Activated CD8-positive, alpha-beta memory T cell treated with anti-CD3 and anti-CD28 coated beads, Interleukin-2, amount 50 U/mL, for 24 hours (primary cell): ENCODE measurements around the gene CSMD2.

Source experiments
- DNase-seq: peaks from one replicate; pipeline ENCODE4 v3.0.0-alpha.2; 2020; ENCODE audit errors: extremely low read depth

CSMD2 gene

DNA sequence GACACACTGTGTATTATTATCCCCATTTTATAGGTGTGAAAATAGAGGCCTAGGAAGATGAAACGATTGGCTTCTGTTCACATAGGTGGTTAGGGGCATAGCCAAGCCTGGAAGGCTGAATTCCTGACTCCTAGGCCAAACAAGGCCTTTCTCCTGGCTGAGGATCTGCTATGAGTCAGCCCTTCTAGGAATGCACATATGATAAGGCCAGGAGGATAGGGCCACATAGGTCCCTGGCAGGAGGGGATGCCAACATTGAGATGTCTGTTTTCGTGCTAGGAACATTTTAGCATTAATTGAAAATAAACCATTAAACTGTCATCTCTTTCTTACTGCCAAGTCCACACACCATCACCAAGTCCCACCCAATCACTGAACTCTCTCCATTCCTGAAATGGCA, 9.2 kb downstream of the CSMD2 start:
- DNase-seq: no peak

DNA sequence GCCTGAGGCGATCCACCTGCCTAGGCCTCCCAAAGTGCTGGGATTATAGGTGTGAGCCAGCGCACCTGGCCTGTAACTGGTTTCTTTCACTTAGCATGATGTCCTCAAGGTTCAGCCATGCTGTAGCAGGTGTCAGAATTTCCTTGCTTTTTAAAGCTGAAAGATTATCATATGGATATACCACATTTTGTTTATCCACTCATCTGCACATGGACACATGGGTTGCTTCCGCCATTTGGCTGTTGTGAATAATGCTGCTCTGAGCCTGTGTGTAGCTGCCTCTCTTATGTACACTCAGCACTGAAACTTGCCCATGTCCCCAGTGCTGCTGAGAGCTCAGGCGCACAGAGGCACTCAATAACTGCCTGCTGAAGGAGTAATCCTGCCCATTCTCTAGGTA, 11.8 kb downstream of the CSMD2 start:
- no peak for DNase-seq

DNA sequence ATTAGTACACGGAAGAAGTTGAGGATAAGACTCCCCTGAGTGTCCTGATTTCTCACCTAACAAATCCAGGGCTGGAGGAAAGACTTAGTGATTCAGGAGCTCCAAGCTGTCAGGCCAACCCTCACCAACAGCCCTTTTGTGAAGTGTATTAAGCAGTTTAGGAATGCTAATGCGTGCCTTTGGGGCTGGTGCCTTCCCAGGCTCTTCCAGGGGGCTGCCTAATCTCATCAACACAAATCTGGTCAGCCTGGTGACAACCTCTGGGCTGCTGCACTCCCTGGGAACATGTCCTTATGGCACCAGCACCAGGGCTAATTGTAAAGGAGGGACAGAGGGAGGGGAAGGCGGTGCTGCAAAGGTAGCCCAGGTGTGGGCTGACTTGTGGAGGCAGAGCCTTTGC, 15.5 kb downstream of the CSMD2 start:
- DNase-seq: no peak

DNA sequence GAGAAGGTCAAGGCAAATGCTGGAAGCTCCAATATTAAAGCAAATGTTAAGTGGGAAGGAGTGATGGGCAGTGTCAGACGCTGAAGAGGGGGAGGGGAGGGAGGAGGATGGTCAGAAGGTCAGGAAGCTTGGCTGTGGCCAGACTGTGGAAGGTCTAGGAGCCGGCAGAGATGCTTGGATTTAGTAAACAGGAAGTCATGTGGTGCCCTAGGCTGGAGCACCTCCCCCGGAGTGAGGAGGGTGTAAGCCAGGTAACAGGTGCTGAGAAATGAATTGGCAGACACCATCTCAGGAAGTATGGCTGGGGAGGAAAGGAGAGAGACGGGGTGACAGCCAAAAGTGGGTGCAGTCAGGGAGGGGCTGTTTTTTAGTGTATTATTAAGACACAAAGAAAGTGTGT, 17.7 kb downstream of the CSMD2 start:
- no peak for DNase-seq

DNA sequence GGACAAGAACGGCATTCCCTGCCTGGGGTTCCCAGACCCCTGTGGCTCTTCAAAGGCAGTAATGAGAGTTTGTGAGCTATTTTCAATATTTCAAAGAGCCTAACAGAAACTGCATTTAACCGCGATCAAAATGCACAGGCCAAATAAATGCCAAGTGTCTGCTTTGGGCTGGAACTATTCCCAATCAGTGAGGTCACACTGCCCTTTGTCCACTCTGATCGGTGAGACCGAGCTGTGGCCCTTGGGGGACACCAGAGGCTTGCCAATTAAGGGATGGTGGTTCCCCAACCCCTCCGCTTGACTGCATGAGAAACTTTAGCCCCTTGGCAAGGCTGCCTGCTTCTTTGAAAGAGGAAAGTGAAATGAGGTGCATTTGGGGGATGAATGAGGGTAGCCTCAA, 20.3 kb downstream of the CSMD2 start:
- DNase-seq: no peak

DNA sequence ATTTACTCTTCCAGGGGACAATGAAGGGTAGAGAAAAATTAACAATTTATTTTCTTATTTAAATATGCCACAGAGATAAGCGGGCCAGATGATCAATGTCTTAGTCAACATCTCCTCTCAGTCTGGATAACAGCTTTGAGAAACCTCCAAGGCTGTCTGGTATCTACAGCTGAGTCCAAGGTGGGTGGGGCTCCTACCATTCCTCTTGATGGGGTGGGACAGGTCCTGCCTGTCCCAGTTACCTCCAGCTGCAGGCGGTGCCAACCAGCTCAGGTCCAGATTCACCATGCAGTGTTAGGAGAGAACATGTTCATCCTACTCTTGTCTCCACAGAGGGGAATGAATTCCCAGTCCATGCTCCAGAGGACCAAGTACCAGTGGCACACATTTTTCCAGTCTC, 21.1 kb downstream of the CSMD2 start:
- DNase-seq: no peak

DNA sequence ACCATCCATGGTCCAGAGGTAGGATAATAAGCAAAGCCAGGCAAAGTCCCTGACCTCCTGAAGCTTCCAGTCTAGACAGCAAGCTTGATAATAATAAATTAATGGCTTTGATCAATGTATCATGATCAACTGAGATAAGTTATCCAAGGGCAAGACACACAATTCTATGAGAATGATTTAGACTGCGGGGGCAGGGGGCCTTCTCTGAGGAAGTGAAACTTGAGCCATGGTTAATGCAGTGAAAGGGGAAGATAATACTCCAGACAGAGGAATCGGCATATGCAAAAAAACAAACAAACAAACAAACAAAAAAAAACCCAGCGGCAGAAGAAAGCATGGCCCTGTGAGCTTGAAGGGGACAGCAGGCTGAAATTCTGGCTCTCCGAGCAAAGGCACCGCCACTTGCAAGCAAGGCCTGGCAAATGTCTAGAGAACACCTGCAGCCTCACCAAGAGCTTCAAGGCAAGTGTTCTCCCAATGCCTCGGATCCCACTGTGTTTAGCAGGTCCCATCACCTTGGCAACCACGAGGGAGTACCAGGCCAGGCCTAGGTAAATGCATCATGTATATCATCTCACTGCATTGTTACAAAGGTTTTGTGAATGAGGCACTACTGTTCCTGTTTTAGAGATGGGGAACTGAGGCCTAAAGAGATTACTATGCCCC, 24.9 kb downstream of the CSMD2 start:
- no peak for DNase-seq

DNA sequence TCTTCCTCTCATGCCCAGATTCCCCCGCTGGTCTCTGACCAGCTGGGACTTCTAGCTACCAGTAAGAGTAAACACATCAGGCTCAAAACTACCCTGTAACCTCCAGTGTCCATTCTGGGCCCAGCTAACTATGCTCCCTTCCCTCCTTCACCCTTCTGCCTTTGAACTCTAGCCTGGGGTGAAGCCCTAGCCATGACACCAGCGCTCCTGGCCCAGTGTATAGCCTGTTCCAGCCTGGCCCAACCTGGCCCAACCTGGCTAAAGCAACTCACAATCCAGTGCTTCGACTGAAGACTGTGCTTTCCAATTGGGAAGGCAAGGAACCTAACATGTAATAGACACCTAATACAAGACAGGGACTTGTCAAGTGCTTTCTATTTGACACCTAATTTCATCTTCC, 27.6 kb downstream of the CSMD2 start:
- DNase-seq: no peak

DNA sequence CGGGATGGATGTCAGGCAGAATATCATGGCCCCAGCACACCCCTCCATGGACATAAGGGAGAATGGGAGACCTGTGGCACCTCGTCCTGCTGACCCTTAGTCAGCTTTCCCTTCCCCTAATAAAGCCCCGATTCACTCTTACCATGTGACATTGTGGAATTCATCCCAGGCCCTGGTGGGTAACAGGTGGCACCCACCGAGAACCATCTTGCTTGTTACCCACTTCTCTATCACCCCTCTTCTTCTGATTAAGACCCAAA, 32.9 kb downstream of the CSMD2 start:
- no peak for DNase-seq

DNA sequence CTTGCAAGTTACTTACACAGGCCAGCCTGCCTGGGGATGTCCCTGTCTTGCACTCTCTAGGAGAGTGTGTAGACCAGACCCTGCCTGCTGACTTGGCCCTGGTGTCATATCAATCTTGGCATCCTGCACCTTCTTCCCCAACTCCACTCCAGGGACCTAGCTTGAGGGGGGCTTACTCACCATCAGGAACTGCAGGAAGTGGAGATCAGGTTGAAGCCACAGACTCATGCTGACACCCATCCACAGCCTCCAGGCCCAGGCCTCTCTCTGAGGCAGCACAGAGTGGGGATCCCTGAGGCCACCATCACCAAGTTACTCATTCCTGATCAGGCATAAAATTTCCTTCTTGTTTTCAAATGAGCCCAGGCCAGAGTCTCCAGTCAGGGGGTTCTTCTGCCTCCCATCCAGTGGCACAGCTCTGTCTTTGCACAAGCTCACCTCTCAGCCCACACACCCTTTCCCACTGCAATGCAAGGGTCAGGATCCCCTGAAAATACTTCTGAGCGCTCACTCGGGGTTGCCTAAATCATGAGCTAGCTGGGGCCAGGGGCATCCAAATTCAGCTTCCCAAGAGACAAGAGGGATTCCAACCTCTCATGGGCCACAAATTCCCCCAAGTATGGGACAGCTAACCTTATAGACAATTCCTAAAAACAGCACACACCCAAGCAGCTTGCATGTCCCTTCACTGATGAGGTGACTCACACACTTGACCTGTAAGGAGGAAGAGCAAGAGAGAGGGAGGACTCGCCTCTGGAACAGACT, 33.5 kb downstream of the CSMD2 start:
- DNase-seq: no peak

DNA sequence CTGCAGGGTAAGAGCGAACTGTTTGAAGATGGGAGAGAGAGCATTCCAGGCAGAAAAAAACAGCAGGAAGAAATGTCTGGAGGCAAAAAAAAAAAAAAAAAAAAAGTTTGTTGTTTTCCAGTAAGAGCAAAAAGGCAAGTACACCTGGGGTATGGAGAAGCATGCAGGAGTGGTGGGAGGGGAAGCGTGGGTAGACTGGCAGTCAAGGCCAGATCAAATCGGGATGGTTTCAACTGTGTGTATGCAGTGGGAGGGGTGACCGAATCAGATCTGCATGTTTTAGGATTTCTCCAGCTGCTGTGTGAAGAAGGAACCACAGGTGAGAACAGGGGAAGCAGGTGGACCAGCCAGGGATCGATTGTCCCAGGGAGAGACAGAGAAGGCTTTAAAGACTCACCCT, 34.7 kb downstream of the CSMD2 start:
- no peak for DNase-seq

DNA sequence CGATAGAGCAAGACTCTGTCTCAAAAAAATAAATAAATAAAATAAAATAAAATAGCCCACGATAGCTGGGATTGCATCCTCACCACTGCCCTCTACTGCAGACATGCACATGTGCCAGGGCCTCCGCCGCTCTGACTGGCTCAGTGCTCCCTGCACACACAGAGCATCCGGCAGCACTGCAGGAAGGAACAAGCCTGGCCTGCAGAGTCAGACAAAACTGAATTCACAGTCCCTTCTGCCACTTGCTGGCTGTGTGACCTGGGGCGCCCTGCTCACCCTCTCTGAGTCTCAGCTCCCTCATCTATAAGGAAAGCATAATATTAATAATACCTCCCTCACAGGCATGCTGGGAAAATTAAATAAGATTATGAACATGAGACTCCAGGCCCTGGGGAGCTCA, 35.4 kb downstream of the CSMD2 start:
- DNase-seq: no peak

DNA sequence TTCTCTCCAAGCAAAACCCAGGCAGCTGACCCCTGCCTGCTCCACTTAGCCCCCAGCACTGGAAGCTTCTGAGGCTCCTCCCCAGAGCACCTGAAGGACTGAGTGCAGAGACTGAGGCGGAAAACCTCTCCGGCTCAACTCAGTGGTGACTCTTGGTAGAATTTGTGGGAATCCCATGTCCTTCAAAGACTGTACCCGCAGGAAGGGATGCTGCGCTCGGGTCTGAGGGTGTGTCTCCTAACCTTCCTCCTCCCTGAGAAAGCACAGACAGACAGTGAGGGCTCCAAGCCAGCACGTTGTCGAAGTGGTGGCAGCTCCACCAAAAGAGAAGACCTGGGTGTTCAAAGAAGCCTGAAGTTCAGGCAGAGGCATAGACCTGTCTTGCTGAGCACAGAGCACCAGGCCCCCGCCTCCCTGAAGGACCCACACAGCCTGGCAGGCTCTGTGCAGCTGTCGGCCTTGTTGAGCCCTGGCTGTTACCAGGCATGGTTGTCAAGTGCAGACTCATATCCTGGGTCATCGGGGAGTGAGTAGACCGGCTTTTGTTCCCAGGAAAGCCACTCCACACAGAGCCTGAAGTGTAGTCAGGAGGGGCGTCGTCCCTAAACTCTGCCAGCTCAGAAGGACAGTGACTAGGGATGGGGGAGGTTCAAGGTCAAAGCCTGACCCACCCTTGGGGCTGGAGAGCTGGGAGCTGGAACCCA, 36.7 kb downstream of the CSMD2 start:
- no peak for DNase-seq

DNA sequence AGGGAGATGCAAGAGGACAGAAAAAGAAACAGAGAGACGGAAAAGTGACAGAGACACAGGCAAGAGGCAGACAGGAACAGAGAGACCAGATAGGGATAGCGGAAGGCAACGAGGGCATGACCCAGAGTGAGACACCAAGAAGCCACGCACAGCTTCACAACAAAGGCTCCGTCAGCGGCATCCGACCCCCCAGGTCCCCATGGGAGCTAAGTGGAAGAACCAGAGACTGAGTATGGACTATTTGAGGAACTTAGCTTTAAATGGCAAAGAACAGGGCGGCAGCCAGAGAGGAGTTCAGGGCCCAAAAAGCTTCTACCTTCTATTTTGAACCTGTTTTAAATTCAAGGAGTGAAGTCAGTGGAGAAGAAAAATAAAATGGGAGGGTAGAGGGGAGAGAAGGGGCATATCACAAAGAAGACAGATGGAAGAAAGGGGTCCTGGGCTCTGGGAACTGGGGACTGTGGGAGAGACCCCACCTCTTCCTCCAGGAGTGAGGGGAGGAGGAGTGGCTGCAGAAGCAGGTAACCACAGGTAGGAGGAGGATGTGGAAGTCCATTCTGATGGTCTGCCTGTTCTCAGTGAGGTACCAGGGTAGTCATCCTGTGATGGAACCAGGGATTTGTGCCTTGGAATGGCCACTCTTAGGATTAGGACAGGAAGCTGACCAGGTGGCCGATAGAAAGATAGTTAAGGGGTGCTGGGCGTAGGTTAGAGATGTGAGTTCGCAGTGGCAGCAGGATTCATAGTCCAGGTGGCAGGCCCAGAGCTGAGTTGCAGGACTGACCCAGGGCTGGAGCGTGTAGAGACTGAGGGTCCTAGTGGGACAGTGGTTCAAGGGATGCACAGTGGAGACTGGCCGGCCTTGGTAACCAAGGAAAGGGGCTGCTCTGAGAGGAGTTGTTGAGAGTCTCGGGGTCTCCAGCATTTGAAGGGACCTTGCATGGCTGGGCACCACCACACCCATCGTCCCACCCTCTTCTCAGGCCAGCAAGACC, 37.7 kb downstream of the CSMD2 start:
- DNase-seq: no peak

DNA sequence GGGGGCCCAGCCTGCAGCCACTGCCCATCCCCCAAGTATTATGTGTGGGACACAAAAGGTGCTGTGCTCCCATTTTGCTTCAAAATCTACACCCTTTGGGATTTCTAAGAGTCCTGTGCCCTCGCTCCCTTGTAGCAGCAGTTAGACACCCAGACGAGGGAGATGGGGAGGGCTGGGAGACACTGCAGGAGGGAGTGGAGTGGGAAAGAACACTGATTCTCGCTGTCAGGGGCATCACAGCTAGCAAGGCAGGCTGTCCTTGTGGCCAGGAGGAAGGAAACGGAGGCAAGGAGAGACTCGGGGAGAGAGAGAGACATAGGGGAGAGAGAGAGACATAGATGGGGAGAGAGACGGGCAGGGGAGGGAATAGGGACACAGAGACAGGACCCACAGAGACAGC, 38.5 kb downstream of the CSMD2 start:
- DNase-seq: no peak

DNA sequence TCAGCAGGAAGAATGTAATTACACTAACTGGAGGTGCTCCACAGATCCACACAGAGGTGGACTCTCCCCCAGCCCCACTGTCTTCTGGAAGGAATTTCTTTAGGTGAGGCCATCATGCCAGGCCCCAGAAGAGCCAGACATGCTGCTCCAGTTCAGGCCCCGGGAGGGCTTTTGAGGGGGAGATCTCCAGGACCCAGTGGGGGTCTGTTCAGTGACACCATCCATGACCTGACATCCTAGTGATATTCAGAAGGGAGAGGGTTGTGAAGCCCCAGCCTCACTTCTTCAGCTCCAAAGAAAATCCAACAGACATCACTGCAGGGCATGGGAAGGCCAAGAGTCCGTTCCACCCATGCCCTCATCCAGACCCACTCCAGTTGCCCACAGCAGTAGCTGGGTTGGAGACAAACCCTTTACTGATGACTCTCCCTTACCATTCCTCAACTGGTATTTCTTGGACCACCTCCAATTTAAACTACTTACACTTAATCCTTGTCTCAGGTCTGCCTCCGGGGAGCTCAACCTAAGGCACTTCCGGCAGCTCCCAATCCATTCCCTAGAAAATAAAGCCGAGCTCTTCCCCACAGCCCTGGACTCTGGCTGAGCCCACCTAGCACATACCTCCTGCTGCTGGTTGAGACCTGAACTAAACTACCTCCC, 39.2 kb downstream of the CSMD2 start:
- no peak for DNase-seq

DNA sequence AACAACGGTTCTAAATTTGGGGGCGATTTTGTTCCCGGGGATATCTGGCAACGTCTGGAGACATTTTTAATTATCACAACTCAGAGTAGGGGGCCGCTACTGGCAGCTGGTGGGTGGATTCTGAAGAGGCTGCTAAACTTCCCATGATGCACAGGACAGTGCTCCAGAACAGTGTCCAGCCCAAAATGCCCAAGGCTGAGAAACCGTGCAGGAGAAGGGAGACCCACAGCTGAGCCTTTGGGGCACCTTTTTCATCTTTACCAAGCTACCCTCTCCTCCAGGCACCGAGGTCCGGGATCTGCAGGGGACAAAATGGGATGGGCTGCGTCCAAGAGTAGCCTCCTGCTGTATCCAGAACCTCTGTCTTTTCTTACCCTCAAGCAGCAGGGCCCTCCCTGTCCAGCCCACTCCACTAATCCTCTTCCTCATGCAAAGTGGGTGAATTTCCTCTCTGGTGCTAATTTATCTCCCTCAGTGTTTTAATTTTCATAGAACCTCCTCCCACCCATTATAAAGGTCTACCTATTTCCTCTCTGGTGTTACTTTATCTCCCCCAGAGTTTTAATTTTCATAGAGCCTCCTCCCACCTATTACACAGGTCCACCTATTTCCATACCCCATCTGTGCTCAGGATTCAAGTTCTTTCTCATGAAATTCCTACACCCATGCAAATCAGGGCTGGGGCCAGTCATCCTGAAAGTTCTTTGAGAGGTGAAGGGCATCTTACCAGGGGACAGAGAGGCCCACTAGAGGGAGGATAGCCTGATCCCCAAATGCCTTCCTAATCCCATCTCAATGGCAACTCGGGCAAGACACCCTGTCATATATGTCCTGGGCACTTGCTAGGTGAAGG, 42.7 kb downstream of the CSMD2 start:
- no peak for DNase-seq

DNA sequence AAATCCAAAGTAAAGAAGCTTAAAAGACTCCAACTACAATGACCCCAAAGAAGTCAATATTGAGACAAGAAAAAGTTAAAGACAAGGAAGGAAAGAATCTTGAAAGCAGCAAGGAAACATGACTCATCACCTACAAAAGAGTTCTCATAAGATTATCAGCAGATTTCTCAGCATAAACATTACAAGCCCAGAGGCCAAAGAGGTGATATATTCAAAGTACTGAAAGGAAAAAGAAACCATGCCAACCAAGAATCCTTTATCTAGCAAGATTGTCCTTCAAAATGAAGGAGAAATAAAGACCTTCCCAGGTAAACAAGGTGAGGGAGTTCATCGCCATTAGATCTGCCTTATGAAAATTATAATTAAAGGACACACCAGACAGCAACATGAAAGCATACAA, 49.8 kb downstream of the CSMD2 start:
- no peak for DNase-seq

DNA sequence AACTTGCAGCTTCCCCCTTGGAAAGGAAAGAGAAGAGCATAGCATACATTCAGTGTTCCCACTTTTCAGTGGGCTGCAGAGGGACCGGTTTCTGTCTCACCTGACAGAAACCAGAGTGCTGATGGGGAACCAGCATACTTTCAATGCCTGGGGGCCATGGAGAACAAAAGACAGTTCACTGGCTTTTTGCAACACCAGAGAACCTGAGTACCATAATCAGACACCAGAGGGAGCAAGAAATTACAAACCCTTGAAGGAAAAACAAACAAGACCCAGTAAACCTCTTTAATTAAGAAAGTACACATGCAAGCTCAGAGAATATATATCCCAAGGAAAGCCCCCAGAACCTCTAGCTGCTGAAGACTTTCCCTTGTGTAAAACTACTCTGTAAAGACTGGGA, 51.1 kb downstream of the CSMD2 start:
- no peak for DNase-seq

DNA sequence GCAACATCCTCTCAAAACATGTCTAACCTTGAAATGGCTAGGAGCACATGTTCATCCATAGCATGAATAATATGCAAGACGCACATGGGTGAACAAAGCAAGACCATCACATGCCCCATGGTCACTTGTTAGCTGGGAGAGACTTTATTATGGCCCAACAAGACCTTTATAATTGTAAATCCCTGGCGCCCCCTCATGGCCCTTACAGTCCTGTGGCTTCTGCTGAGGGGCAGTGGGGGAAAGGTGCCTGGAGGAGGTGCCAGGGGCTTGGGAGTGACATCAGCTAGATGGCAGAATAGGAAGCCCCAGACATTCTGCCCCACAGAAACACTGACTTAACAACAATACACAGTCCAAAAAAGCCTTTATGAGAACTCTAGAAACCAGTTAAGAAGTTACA, 51.7 kb downstream of the CSMD2 start:
- no peak for DNase-seq

DNA sequence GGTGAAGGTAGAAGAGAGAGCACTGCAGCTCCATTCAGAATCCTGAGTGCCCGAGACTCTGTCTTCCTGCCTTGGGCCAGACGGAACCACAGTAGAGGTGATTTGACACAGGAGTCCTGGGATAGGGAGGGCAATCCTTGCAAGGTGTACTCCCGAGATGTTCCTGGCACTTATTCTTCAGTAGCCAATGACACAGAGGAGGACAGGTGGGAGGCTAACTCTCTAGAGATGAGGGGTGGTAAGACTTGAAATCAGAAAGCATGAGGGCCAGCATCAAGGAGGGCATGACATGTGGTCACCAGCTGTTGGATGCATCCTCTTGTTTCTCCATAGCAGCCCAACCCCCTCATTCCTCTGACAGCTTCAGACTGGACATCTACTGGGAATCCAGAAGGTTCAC, 56.3 kb downstream of the CSMD2 start:
- DNase-seq: no peak
